NCI-H510A (cell line): ENCODE data around the gene ARID1B.

Source experiments
- DNase-seq: peaks from one replicate; lab custom pipeline; 2025; lab: John Stamatoyannopoulos, UW

ARID1B gene

DNA sequence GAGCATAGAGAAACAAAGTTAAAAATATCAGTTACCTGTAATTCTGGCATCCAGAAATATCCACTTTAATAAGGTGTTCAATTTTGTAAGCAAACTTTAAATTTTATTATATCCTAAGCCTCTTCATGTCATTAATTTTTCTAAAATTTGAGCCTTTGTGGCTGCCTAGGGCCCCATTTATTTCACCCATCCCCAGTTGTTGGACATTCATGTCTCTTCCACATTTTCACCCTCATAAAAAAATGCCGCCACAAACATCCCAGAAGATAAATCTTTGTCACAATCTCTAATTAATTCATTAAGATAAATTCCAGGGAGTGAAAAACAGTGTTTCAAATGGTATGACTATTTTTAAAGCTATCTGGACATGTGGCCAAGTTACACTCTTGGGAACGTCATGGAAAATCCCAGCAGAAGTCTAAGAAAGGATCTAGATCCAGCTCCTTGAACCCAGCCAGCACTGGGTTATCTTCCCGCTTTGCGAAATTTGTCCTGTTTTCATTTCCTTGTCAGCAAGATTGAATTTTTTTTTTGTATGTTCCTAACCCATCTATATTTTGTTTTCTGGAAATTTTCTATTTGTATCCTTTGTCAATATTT lies 448.9 kb downstream of the ARID1B start:
- DNase-seq, result no peak

DNA sequence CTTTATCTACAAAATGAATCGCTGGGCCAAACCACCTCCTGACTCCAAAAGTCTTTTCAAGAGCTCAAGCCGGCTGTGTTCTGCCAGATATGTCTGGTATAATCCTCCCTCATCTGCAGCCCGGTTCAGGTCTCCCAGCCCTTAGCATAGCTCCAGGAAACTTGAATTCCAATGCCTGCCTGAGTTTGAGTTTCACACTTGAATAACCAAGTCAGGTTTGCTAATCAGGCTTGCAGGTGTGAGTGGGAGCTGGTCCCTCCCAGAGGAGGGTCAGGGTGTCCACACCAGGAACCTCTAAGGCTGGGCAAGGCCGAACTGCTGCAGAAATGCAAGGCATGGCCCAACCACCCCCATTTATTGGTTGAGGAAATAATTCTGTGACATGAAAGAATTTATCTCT lies 449.6 kb downstream of the ARID1B start:
- no peak for DNase-seq

- no peak for DNase-seq
Observed at GRCh38 chr6:157227202-157228166, 450.3 kb downstream of the ARID1B start.

GRCh38 chr6:157228426-157229131 lies 451.4 kb downstream of the ARID1B start:
- peak; percentile 85 for DNase-seq

GRCh38 chr6:157229132-157229618 lies 452.0 kb downstream of the ARID1B start:
- peak; percentile 57 for DNase-seq

- DNase-seq, result peak; percentile 89
Observed at GRCh38 chr6:157229713-157230112, 452.5 kb downstream of the ARID1B start.

- DNase-seq, result no peak
Observed at GRCh38 chr6:157230910-157231309, 453.7 kb downstream of the ARID1B start.

GRCh38 chr6:157232161-157232895 lies 455.1 kb downstream of the ARID1B start:
- no peak for DNase-seq

- DNase-seq, result no peak
Observed at GRCh38 chr6:157233156-157233555, 456.0 kb downstream of the ARID1B start.

- DNase-seq, result no peak
Observed at GRCh38 chr6:157233686-157234085, 456.5 kb downstream of the ARID1B start.

DNA sequence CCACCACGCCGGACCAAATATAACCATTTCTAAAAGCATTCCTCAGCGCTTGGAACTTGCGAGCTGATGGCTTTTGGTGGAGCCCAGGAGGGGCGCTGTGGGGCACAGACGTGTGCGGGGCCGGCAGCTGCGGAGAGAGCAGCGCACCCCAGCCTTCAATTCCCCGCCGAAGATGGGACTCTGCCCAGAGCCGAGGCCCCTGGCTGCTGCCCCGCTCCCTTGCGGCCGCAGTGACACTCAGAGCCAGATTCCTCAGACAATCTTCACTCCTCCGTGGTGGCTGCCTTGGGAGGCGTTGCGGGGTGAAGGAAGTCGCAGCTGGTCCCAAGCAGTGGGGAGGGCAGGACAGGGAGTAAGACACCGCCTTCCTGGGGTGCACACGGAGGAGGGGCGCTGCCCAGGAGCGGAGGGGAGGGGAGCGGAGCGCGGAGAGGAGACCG lies 458.4 kb downstream of the ARID1B start:
- no peak for DNase-seq

GRCh38 chr6:157236040-157236725 lies 459.0 kb downstream of the ARID1B start:
- no peak for DNase-seq

GRCh38 chr6:157238346-157238745 lies 461.2 kb downstream of the ARID1B start:
- no peak for DNase-seq

GRCh38 chr6:157239148-157239547 lies 462.0 kb downstream of the ARID1B start:
- DNase-seq, result no peak

- DNase-seq, result no peak
Observed at GRCh38 chr6:157239671-157240058, 462.5 kb downstream of the ARID1B start.

GRCh38 chr6:157240059-157240959 lies 463.1 kb downstream of the ARID1B start:
- DNase-seq, result no peak

DNA sequence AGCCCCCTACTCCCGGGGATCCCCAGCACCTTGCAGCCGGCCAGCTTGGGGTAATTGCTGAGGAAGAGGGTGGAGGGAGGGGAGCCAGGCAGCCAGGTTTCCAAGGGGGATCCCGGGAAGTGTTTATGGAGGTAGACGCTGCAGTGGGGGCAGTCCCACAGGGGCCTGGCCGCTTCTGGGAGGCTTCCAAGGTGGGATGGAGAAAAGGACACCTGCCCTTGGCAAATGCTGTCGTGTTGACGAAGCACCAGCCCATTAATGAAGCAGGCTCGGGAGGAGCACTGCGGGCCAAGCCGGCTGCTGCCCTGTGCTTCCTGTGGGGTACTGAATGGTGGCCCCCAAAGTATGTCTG lies 463.8 kb downstream of the ARID1B start:
- no peak for DNase-seq

GRCh38 chr6:157242791-157243190 lies 465.6 kb downstream of the ARID1B start:
- DNase-seq, result no peak

DNA sequence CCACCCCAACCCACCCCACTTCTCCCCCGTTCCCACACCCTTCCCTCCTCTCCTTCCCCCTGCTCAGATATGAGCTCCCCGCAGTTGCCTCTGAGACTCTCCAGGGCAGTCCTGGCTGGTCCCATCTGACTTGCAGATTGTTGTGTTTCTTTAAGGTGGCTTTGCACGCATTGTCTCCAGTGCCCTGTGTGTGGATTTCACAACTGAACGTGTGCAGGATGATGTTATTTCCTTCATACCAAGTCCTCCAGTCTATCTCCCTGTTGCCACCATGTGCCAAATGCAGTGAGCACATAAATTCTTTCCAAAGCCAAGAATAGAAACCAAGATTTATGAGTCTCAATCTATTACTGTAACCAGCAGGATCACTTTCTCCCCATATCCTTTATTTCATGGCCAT lies 467.0 kb downstream of the ARID1B start:
- DNase-seq, result no peak

GRCh38 chr6:157244780-157245179 lies 467.6 kb downstream of the ARID1B start:
- DNase-seq, result no peak
